Skin epidermis (tissue), 12 donors: ENCODE data around the gene HINT2.

ENCODE experiments used
- H3K27ac ChIP-seq, 21 experiments: fragments of 200-600 bp; sonication (generic) in 11 of 21; one replicate each; pipeline ENCODE4 v1.5.0; 2020; ENCODE audit warnings: mild to moderate bottlenecking in 3 of 21, inconsistent platforms in 2 of 21, moderate library complexity in 2 of 21
- H3K4me3 ChIP-seq, 7 experiments: fragments of 200-600 bp; sonication (generic) in 2 of 7; one replicate each; pipeline ENCODE4 v1.5.0; 2020; ENCODE audit warnings: inconsistent platforms in 2 of 7, mild to moderate bottlenecking in 2 of 7, moderate library complexity in 1 of 7

Gene HINT2

GRCh38 chr9:35790385-35791296 lies 24.2 kb downstream of the HINT2 start:
- Histone ChIP-seq H3K27ac (peak overlapping the region in 11 of 21 experiments; percentile 17 to 85 (median 71)), H3K4me3 (peak overlapping the region in 5 of 7 experiments; percentile 18 to 50 (median 30))

- H3K27ac ChIP-seq: no peak overlapping the region
Measured at GRCh38 chr9:35790025-35790384, 24.8 kb downstream of the HINT2 start.

GRCh38 chr9:35789541-35789940 lies 25.3 kb downstream of the HINT2 start:
- Histone ChIP-seq H3K27ac (no peak overlapping the region), H3K4me3 (no peak overlapping the region)

More at GRCh38 chr9:35790025-35790384, 24.8 kb downstream of the HINT2 start:
- H3K4me3 ChIP-seq: no peak overlapping the region

- H3K4me3 ChIP-seq: no peak overlapping the region
- no peak overlapping the region for H3K27ac ChIP-seq
Measured at GRCh38 chr9:35783418-35783817, 31.4 kb downstream of the HINT2 start.

DNA sequence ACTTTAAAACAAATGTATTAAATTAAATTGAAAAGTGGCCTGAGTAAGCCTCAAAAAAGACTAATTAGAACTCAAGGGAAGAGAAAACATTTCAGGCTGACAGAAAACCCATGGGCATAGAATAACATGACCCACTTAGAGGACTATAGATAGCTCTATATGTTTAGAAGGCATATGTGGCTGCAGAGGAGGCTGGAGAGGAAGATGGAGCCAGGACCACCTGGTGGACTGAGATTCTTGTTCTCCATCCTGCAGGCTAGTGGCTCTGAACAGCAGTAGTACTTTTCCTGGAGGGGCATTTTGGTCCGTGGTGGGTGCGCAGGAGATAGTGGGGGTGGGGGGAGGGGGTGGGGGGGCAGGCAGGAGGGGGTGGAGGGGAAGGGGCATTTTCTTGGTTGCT lies 33.8 kb downstream of the HINT2 start:
- H3K4me3 ChIP-seq: no peak overlapping the region
- no peak overlapping the region for H3K27ac ChIP-seq

DNA sequence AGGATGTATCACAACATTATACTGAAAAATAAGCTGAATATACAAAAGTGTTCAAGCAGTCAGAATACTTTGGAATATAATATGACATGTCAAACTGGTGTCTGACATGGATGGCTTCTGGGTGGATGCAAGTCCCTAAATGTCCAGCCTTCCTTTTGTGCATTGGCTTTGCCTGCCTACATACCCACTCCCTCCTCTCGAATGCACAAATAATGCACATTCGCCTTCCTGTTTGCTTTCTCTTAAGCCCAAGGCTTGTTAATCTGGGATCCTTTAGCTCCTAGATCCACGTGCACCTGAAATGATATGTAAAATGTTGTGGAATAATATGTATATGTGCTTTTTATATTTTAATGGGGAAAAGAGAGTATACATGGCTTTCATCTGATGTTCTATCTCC lies 36.3 kb downstream of the HINT2 start:
- H3K4me3 ChIP-seq: no peak overlapping the region
- no peak overlapping the region for H3K27ac ChIP-seq

DNA sequence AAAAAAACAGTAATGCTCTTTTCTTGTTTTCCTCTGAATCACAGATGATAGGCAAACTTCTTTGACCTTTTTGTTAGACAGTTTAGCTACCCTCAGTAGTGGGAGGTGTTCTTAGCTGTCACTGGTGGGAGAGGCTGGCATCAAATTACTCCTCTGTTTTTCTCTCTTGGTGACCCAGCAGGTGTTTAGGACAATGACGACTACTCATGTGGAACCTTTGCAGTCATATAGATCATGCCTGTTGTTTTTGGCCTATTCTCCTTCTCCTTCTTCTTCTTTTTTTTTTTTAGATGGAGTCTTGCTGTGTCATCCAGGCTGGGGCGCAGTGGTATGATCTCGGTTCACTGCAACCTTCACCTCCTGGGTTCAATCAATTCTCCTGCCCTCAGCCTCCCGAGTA lies 38.8 kb downstream of the HINT2 start:
- H3K4me3 ChIP-seq: no peak overlapping the region
- peak overlapping the region in 1 of 21 experiments; percentile 8 for H3K27ac ChIP-seq

DNA sequence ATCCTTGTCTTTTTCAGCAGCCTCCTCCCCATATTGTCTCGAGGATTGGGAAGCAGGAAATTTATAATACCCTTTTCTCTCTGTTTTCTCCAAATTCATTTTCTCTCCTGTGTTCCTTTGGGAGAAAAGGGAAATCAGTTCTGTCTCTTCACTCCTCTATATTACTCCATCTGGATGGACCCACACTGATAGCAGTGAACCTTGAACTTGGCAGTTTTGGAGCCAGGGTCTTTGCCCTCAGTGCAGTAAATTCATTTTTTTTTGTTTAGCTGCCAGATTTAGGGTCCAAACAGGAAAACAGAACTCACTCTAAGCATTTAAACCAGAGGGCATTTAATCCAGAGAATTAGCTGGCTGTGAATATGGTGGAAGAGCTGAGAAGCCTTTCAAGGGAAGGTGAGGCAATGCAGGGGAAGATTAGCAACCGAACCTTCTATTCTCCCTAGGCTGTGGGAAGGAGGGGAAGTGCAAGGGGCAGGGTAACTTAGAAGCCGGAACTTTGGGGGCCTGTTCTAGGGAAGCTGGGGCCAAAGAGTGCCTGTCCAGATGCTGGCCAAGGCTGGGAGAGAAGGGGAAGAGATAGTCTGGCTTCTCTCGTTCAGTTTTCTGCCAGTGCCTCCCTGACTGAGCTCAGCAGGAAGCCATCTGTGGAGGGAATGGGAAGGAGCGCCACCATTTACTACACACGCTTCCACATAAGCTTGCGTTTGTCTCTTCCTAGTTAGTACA lies 39.8 kb downstream of the HINT2 start:
- Histone ChIP-seq H3K4me3 (no peak overlapping the region), H3K27ac (no peak overlapping the region)

- Histone ChIP-seq H3K4me3 (no peak overlapping the region), H3K27ac (peak overlapping the region in 1 of 21 experiments; percentile 16)
Measured at GRCh38 chr9:35771943-35772342, 42.9 kb downstream of the HINT2 start.

- no peak overlapping the region for H3K4me3 ChIP-seq
- peak overlapping the region in 2 of 21 experiments; percentile 16 to 22 for H3K27ac ChIP-seq
Measured at GRCh38 chr9:35771534-35771933, 43.3 kb downstream of the HINT2 start.

- peak overlapping the region in 3 of 21 experiments; percentile 10 to 22 (median 16) for H3K27ac ChIP-seq
- H3K4me3 ChIP-seq: no peak overlapping the region
Measured at GRCh38 chr9:35771075-35771433, 43.8 kb downstream of the HINT2 start.

- no peak overlapping the region for H3K27ac ChIP-seq
- no peak overlapping the region for H3K4me3 ChIP-seq
Measured at GRCh38 chr9:35769763-35770162, 45.1 kb downstream of the HINT2 start.

- H3K27ac ChIP-seq: no peak overlapping the region
- no peak overlapping the region for H3K4me3 ChIP-seq
Measured at GRCh38 chr9:35767458-35767857, 47.4 kb downstream of the HINT2 start.

DNA sequence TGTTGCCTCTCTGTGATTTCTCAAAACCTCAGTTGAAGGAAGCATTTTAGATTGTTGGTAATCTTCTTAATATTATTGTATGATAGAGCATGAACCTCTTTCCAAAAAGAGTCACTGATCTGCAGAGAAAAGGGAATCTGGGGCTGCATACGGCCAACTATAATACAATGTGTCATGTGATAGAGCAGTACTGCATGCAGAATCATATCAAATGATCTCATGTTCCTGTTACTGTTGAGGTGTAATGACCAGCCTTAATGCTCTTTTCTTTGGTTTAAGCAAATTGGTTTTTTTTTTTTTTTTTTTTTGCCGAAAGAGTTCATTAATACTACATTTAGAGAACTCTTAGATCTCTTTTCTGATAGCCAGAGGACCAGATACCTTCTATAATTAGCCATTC lies 47.8 kb downstream of the HINT2 start:
- no peak overlapping the region for H3K27ac ChIP-seq
- no peak overlapping the region for H3K4me3 ChIP-seq

DNA sequence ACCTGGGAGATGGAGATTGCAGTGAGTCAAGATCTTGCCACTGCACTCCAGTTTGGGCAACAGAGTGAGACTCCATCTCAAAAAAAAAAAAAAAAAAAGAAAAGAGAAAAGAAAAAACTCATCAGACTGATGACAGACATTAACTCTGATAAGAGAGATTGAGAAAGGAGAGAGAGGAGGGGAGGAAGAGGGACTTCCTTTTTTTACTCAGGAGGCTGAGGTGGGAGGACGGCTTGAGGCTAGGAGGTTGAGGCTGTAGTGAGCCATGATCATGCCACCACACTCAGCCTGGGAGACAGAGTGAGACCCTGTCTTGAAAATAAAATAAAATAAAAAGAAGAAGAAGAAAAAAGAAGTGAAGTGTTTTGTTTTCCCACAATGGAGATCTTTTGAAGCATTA lies 51.0 kb downstream of the HINT2 start:
- no peak overlapping the region for H3K27ac ChIP-seq
- no peak overlapping the region for H3K4me3 ChIP-seq

- Histone ChIP-seq H3K27ac (no peak overlapping the region), H3K4me3 (no peak overlapping the region)
Measured at GRCh38 chr9:35763181-35763580, 51.7 kb downstream of the HINT2 start.
